CD14-positive monocyte (primary cell): ENCODE data around the gene LRRK2. TPM values are rescaled to one million over a fixed set of nuclear protein-coding genes. Genes with fewer than 3 reads are reported as not detected.

Experiments
- DNase-seq, 3 donors: peaks; one replicate each; pipeline ENCODE4 v3.0.0-alpha.2; 2011 to 2022
- H2AFZ ChIP-seq: 2 replicates; pipeline ENCODE4 v1.6.0; 2012; ENCODE audit warnings: mild to moderate bottlenecking, low read depth, low read length, inconsistent platforms; ENCODE audit not compliant: insufficient read depth, poor library complexity, severe bottlenecking
- H3K27ac ChIP-seq, 2 donors: 1 replicate in 1 of 2; 2 replicates in 1 of 2; pipeline ENCODE4 v1.5.1; 2012 to 2013; ENCODE audit warnings: low read length in 2 of 2, control low read depth in 1 of 2, inconsistent platforms in 1 of 2, low read depth in 1 of 2, mild to moderate bottlenecking in 1 of 2
- H3K27me3 ChIP-seq, 2 donors: one replicate each; pipeline versions ENCODE4 v1.6.0 to v1.6.1; 2011 to 2013; ENCODE audit warnings: low read length in 2 of 2; ENCODE audit not compliant: control insufficient read depth in 2 of 2, insufficient read depth in 2 of 2
- H3K36me3 ChIP-seq, 2 donors: replicated peaks in 1 of 2; 1 replicate in 1 of 2; 2 replicates in 1 of 2; pipeline versions ENCODE4 v1.5.1 to v1.6.1; 2012 to 2013; ENCODE audit warnings: low read length in 2 of 2, control low read depth in 1 of 2, inconsistent platforms in 1 of 2, mild to moderate bottlenecking in 1 of 2; ENCODE audit not compliant: insufficient read depth in 2 of 2, control insufficient read depth in 1 of 2
- H3K4me1 ChIP-seq, 2 donors: 1 replicate in 1 of 2; 2 replicates in 1 of 2; pipeline versions ENCODE4 v1.5.1 to v1.6.1; 2012 to 2013; ENCODE audit warnings: low read length in 2 of 2, control low read depth in 1 of 2, inconsistent platforms in 1 of 2, mild to moderate bottlenecking in 1 of 2, moderate library complexity in 1 of 2; ENCODE audit not compliant: insufficient read depth in 2 of 2, control insufficient read depth in 1 of 2
- H3K4me2 ChIP-seq: replicated peaks from 2 replicates; pipeline ENCODE3; 2012; ENCODE audit warnings: low read length, moderate library complexity, mild to moderate bottlenecking; ENCODE audit not compliant: poor library complexity, severe bottlenecking; ENCODE audit errors: extremely low read depth
- H3K4me3 ChIP-seq, 3 experiments: fragments of 200-600 bp in 1 of 3; sonication (generic) in 1 of 3; replicated peaks in 1 of 3; 1 replicate in 2 of 3; 2 replicates in 1 of 3; pipeline ENCODE4 v1.5.1; 2011 to 2013; ENCODE audit warnings: low read length in 3 of 3, mild to moderate bottlenecking in 3 of 3, control low read depth in 2 of 3, low read depth in 2 of 3, inconsistent platforms in 1 of 3, moderate library complexity in 1 of 3
- H3K79me2 ChIP-seq: 2 replicates; pipeline ENCODE4 v1.6.0; 2012; ENCODE audit warnings: mild to moderate bottlenecking, control low read depth, inconsistent platforms, low read length, moderate library complexity; ENCODE audit not compliant: insufficient read depth
- H3K9ac ChIP-seq: 2 replicates; pipeline ENCODE4 v1.6.0; 2017; ENCODE audit warnings: low read length, mild to moderate bottlenecking; ENCODE audit not compliant: insufficient read depth, poor library complexity, severe bottlenecking
- H3K9me3 ChIP-seq, 2 donors: replicated peaks in 1 of 2; 1 replicate in 1 of 2; 2 replicates in 1 of 2; pipeline versions ENCODE4 v1.5.1 to v1.6.1; 2012 to 2013; ENCODE audit warnings: low read length in 2 of 2, control low read depth in 1 of 2; ENCODE audit not compliant: control insufficient read depth in 1 of 2, insufficient read depth in 1 of 2
- H4K20me1 ChIP-seq: 2 replicates; pipeline ENCODE4 v1.6.0; 2012; ENCODE audit warnings: mild to moderate bottlenecking, low read length, control low read depth, moderate library complexity; ENCODE audit not compliant: insufficient read depth
- H3K27ac Mint-ChIP-seq, 7 donors: one replicate each; pipeline ENCODE4 v1.8.0; 2020; ENCODE audit warnings: mild to moderate bottlenecking in 7 of 7, mixed read lengths in 7 of 7, moderate library complexity in 6 of 7, inconsistent platforms in 2 of 7
- H3K27me3 Mint-ChIP-seq, 3 donors: one replicate each; pipeline ENCODE4 v1.8.0; 2021 to 2022; ENCODE audit warnings: low read depth in 3 of 3, mild to moderate bottlenecking in 3 of 3, mixed read lengths in 3 of 3, moderate library complexity in 3 of 3, inconsistent platforms in 1 of 3
- H3K36me3 Mint-ChIP-seq, 2 donors: one replicate each; pipeline ENCODE4 v1.8.0; 2020; ENCODE audit warnings: mixed read lengths in 2 of 2, inconsistent platforms in 1 of 2, mild to moderate bottlenecking in 1 of 2
- H3K4me1 Mint-ChIP-seq: one replicate; pipeline ENCODE4 v1.8.0; 2020; ENCODE audit warnings: mild to moderate bottlenecking, mixed read lengths
- H3K4me3 Mint-ChIP-seq, 2 donors: one replicate each; pipeline ENCODE4 v1.8.0; 2020; ENCODE audit warnings: mild to moderate bottlenecking in 2 of 2, mixed read lengths in 2 of 2, moderate library complexity in 1 of 2
- H3K9me3 Mint-ChIP-seq, 7 donors: one replicate each; pipeline ENCODE4 v1.8.0; 2020 to 2022; ENCODE audit warnings: mixed read lengths in 7 of 7, mild to moderate bottlenecking in 6 of 7, moderate library complexity in 6 of 7, inconsistent platforms in 2 of 7
- CTCF ChIP-seq: fragments of 200-600 bp; IDR thresholded peaks from one replicate; pipeline ENCODE4 v1.8.0; 2022; ENCODE audit warnings: antibody characterized with exemption, mild to moderate bottlenecking
- WGBS: methylation state at CpG from one replicate; pipeline ENCODE4 v1.1.5; 2013; ENCODE audit warnings: missing lambda C conversion rate; ENCODE audit not compliant: insufficient coverage; 5-methylcytosine and 5-hydroxymethylcytosine counted together
- intact Hi-C, 2 donors: fragments of 100-400 bp; cut with micrococcal nuclease; formaldehyde crosslinking; loops; one replicate each; pipeline versions ENCODE4 v1.15.0 to v1.15.1; 2023
- polyA plus RNA-seq, 3 donors: library from polyadenylated mRNA; depleted of rRNA in 1 of 3; unstranded in 2 of 3; stranded (reverse) in 1 of 3; fragments of 300-500 nt in 2 of 3; fragments of >200 nt in 1 of 3; fragmentation: Illumina TruSeq in 2 of 3; gene quantifications; 1 replicate in 2 of 3; 2 replicates in 1 of 3; pipeline ENCODE4 v1.2.3, GENCODE V29; 2012 to 2021

The LRRK2 gene
- polyA plus RNA-seq, 3 donors: 47.7 to 67.2 (median 47.9) TPM

DNA sequence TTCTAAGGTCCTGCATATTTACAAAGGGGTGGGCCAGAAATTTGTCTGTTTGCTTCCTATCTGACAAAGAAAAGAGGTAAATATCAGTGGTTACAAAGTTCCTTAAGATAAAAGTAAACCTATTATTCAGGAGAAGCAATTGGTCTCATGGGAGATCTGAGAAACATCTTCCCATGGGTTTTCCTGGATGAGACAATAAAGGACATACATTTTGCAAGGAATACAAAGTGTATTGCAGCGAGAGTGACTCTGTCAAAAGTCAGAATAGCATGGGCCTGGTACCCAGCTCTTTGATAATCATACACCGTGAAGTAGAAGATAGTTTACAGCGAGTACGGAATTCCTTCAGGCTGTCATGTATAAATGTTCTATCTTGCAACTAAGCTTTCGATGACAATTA is 14.2 kb downstream of the LRRK2 start:
- Histone ChIP-seq H3K27me3 (no peaks in the 10 kb centered on the region), H4K20me1 (peaks cover 97% of the 10 kb centered on the region), H2AFZ (no peak overlapping the region), H3K79me2 (peaks cover 88% of the 10 kb centered on the region), H3K9ac (no peak overlapping the region), H3K4me2 (no peak overlapping the region), H3K9me3 (no peaks in the 10 kb centered on the region), H3K4me1 (peaks cover 3 to 8% of the 10 kb centered on the region in 2 donors), H3K4me3 (no peak overlapping the region), H3K27ac (peak overlapping the region in 1 of 2 donors; percentile 58), H3K36me3 (peaks cover 95 to 97% of the 10 kb centered on the region in 2 donors)
- Mint-ChIP-seq H3K27ac (peak overlapping the region in 1 of 7 donors; percentile 70), H3K36me3 (peaks cover 72 to 86% of the 10 kb centered on the region in 2 donors), H3K4me1 (peaks cover 27% of the 10 kb centered on the region), H3K9me3 (no peaks in the 10 kb centered on the region), H3K27me3 (peaks cover 0 to 2% (median 0%) of the 10 kb centered on the region in 3 donors), H3K4me3 (no peak overlapping the region)
- DNase-seq: no peak
- intact Hi-C loops: no loop called here
- TF ChIP-seq CTCF: no peak
- WGBS: 100% methylated on average over 5 of the region's 5 CpGs

DNA sequence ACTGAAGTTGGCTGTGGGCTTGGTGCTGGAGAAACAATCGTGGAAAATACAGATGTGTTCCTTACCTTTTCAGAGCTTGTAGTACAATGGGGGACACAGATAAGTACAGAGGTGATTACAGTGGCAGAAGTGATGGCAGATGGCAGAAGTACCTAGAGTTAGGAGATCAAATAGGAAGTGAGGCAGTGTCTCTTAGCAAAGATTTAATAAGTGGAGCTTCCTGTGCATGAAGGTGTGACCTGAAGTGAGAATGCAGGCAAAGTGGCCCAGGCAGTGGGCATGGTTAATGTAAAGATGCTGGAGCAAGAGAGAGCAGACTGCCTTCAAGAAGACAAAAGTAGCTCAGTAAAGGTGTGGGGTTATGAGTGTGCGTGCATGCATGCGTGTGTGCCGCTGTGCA is 16.0 kb downstream of the LRRK2 start:
- H3K27ac ChIP-seq: peak overlapping the region in 1 of 2 donors; percentile 53
- no peak for TF ChIP-seq CTCF
- Mint-ChIP-seq H3K27me3 (peaks cover 0 to 2% (median 0%) of the 10 kb centered on the region in 3 donors), H3K36me3 (peaks cover 73 to 88% of the 10 kb centered on the region in 2 donors), H3K27ac (peak overlapping the region in 3 of 7 donors; percentile 2 to 77 (median 21)), H3K4me1 (peaks cover 22% of the 10 kb centered on the region), H3K9me3 (no peaks in the 10 kb centered on the region), H3K4me3 (no peak overlapping the region)
- H3K4me1 ChIP-seq: peaks cover 0 to 3% of the 10 kb centered on the region in 2 donors
- intact Hi-C loops: no loop called here
- no peaks in the 10 kb centered on the region for H3K9me3 ChIP-seq
- H3K27me3 ChIP-seq: no peaks in the 10 kb centered on the region
- H3K4me3 ChIP-seq: no peak overlapping the region
- WGBS: 100% methylated on average over 4 of the region's 4 CpGs
- no peak overlapping the region for H3K4me2 ChIP-seq
- H3K79me2 ChIP-seq: peaks cover 81% of the 10 kb centered on the region
- H2AFZ ChIP-seq: no peak overlapping the region
- peaks cover 96 to 98% of the 10 kb centered on the region in 2 donors for H3K36me3 ChIP-seq
- DNase-seq: no peak
- H3K9ac ChIP-seq: no peak overlapping the region
- peaks cover 99% of the 10 kb centered on the region for H4K20me1 ChIP-seq
